HEK293 (cell line): Measurements from ENCODE around the gene CPNE8.

ENCODE experiments used
- CTCF ChIP-seq: fragments of 450-650 bp; formaldehyde crosslinking; IDR thresholded peaks from 2 replicates; pipeline ENCODE4 v1.5.1; 2016; ENCODE audit warnings: missing biosample characterization, missing genetic modification characterization
- PRDM6 ChIP-seq: fragments of 450-650 bp; formaldehyde crosslinking; IDR thresholded peaks from 2 replicates; pipeline ENCODE4 v1.5.1; 2017; ENCODE audit warnings: missing biosample characterization, missing genetic modification characterization
- ZBTB20 ChIP-seq: fragments of 450-650 bp; formaldehyde crosslinking; IDR thresholded peaks from 2 replicates; pipeline ENCODE4 v1.5.1; 2016; ENCODE audit warnings: missing biosample characterization, missing genetic modification characterization
- ZBTB8A ChIP-seq: fragments of 450-650 bp; formaldehyde crosslinking; IDR thresholded peaks from 2 replicates; pipeline ENCODE4 v1.5.1; 2016; ENCODE audit warnings: missing biosample characterization, missing genetic modification characterization
- ZNF488 ChIP-seq: fragments of 450-650 bp; formaldehyde crosslinking; IDR thresholded peaks from 2 replicates; pipeline ENCODE4 v1.5.1; 2016; ENCODE audit warnings: missing biosample characterization, missing genetic modification characterization
- ZNF544 ChIP-seq: fragments of 450-650 bp; formaldehyde crosslinking; IDR thresholded peaks from 2 replicates; pipeline ENCODE4 v1.5.0; 2017; ENCODE audit warnings: missing biosample characterization, missing genetic modification characterization
- ZNF707 ChIP-seq: fragments of 450-650 bp; formaldehyde crosslinking; IDR thresholded peaks from 2 replicates; pipeline ENCODE4 v1.5.1; 2016; ENCODE audit warnings: missing biosample characterization, missing genetic modification characterization

DNA sequence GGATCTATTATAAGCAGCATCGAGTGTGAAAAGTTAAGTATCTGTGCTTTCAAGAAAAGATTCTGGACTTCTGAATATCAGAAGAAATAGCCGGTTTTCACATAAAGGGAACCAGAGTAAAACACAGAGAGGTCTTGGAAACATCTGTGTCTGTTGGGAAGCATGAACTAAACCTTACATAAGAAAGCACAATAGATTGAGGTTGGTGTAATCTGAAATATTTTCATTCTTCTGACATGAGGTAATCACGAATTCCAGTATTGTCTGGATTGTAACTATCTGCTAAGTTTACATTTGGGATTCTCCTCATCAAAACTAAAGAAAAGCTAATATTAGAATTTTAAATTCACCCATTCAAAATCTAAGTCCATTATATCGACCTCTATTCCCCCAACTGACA is 161.3 kb downstream of the CPNE8 start:
- TF ChIP-seq CTCF (tag by site-specific recombination) (no peak), ZBTB20 (no peak), ZBTB8A (tag by site-specific recombination) (no peak), PRDM6 (tag by site-specific recombination) (no peak), ZNF544 (tag by site-specific recombination) (no peak), ZNF707 (tag by site-specific recombination) (no peak), ZNF488 (tag by site-specific recombination) (no peak)
